GM18909 (cell line): Measurements from ENCODE around the gene ELL2.
"Not testable (repeated sequence)": the region's sequence is repeated elsewhere in the genome, so short reads cannot be mapped to it uniquely, and the experiment has no call there.

Source experiments
- ATAC-seq: cut with Tn5 transposase; IDR thresholded peaks from one replicate; pipeline ENCODE4 v1.9.1; 2021; ENCODE audit warnings: mild to moderate bottlenecking; ENCODE audit not compliant: unreplicated experiment, poor library complexity

Gene ELL2

GRCh38 chr5:95935553-95936100, 26.0 kb downstream of the ELL2 start:
- ATAC-seq = no peak

GRCh38 chr5:95934207-95934804, 27.3 kb downstream of the ELL2 start:
- no peak for ATAC-seq

GRCh38 chr5:95932941-95933340, 28.7 kb downstream of the ELL2 start:
- no peak for ATAC-seq

DNA sequence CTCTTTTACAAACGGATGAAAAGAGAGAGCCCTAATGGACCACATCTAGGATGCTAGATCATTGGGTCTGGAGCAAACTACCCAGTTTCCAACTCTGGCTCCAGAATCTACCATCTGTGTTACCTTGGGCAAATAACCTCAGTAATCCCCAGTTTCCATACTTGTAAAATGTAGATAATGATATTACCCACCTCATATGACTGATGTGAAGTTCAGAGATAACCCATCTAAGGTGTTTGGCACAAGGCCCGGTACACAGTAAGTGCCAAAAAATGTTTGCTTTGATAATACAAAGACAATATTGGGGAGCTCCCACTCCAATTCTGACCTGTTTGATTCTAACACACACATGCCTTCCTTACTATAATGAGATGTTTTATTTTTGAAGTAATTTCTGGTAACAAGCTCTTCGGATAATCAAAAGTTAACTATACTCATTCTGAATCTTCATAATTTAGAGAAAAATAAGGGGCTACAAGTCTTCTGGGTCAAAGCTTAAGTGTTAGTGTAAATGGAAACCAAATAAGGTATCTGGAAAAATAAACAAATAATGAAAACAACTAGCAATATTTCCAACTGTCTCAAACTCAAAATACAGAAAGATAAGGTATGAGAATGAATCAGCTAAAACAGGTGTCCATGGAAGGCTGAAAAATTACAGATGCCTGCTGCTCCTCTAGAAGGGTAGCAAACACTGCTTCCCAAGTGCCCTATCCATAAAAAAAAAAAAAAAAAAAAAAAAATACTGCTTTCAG, 30.4 kb downstream of the ELL2 start:
- ATAC-seq = no peak

GRCh38 chr5:95930141-95930930, 31.3 kb downstream of the ELL2 start:
- no peak for ATAC-seq

- ATAC-seq = no peak
These were observed 32.9 kb downstream of the ELL2 start for GRCh38 chr5:95928724-95929253.

- peak; percentile 44 for ATAC-seq
These were observed 33.5 kb downstream of the ELL2 start for GRCh38 chr5:95927927-95928723.

- ATAC-seq = not testable (repeated sequence)
These were observed 34.4 kb downstream of the ELL2 start for GRCh38 chr5:95927300-95927699.

DNA sequence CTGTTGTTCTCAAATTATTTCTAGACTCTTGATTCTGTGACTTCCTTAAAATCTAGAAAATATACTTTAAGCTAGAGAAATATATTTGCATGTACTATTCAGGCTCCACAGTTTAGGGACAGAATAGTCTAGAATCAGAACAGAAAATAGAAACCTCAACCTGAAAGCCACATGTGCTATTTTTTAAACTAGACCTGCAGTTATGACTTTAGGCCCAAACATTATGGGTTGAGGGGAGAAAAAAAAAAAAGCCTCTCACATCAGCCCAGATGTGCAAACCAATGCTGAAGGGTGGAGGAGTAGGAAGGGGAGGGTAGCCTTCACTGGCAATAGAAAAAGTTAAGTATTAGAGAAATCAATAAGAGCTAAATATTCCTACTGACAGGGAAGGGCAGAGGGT, 35.7 kb downstream of the ELL2 start:
- ATAC-seq = peak; percentile 57

GRCh38 chr5:95925378-95925744, 36.3 kb downstream of the ELL2 start:
- no peak for ATAC-seq

GRCh38 chr5:95924720-95925377, 36.8 kb downstream of the ELL2 start:
- ATAC-seq = peak; percentile 23

DNA sequence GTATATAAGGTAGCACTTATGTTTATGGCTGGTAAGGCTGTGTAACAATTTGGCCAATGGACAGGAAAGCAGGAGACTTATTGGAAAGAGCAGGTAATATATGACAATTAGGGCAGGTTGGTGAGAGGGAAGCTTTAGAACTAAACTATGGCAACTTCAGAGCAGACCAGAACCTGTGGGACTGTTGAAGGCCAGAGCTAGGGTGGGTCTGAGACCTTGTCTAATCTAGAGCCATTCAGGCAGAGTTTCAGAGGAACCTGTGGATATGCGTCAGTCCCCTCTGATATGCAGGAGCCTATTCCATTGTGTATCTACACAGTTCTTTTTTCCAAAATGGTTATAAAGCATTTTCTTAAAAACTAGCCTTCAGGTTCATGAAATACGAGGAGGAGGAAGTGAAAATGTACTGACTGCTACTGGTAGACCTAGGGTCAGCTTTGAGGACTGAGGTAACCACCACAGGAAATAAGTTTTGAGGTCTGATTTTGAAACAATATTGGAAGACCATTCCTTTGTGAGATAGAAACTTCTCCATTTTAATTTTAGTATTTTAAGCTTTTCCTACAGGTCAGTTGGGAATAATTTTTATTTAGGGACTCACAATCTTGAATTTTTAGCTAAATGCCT, 37.6 kb downstream of the ELL2 start:
- ATAC-seq = peak; percentile 46

GRCh38 chr5:95922798-95923197, 38.9 kb downstream of the ELL2 start:
- ATAC-seq = no peak

- no peak for ATAC-seq
These were observed 40.1 kb downstream of the ELL2 start for GRCh38 chr5:95921501-95921900.

DNA sequence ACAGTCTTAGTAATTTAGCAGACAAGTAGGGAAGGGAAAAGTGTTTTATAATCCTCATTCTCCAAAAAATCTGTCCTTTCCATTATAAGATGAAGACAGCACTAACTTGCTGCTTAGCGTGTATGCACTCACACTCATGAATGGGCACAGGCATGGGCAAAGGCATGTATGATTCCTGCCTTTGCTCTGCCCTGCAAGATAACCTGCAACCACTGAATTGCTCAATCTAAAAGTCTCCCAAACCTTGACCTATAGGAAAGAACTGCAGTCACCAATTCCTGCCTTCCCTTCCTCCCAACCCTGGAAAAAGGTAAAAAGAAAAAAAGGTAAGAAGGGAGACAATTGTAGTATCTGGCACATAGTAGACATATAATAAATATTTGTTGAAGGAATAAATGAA, 40.8 kb downstream of the ELL2 start:
- ATAC-seq = no peak

DNA sequence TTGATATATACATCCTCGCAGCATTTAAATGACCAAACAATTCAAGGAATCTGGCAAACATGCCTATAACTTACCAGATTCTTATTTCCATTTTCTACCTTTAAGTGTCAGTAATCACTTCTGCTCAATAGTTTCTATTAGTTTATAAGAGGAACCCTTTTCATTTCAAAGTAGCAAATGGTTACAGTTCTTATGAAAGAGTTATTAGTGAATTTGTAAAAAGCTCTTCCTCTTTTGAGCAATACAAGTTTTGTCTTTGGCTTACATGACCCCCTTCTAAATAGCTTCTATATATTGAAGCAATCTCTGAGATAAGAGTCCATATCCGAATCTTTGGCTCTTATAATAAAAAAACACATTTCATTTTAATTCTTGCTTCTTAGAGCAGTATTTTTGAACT, 42.0 kb downstream of the ELL2 start:
- no peak for ATAC-seq

- no peak for ATAC-seq
These were observed 43.1 kb downstream of the ELL2 start for GRCh38 chr5:95918421-95919006.

GRCh38 chr5:95917207-95917606, 44.4 kb downstream of the ELL2 start:
- no peak for ATAC-seq

DNA sequence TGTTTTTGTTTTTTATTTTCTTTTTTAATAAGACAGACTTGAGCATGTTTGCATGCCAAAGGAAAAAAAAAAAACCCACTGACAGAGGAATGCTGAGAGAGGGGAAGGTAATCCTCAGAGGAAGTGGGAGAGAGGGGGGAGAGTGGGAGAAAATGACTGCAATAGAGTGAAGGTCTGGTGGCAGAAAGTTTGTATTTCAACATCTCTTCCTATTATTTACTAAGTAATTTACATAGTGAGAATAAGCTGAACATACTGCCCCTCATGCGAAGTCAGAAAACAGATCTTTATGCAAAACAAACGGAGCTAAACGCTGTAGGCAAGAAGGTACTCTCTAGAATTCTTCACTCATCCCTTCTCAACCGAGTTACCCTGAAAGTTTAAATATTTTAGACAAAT, 45.0 kb downstream of the ELL2 start:
- no peak for ATAC-seq
